ENCODE data around the gene ARHGEF1. TPM values are rescaled to one million over a fixed set of nuclear protein-coding genes. Genes with fewer than 3 reads are reported as not detected.

Gene ARHGEF1
- total and polyA plus RNA-seq, 3 donors from 2014 or later: 33.2 to 56.3 (median 51.2) TPM

DNA sequence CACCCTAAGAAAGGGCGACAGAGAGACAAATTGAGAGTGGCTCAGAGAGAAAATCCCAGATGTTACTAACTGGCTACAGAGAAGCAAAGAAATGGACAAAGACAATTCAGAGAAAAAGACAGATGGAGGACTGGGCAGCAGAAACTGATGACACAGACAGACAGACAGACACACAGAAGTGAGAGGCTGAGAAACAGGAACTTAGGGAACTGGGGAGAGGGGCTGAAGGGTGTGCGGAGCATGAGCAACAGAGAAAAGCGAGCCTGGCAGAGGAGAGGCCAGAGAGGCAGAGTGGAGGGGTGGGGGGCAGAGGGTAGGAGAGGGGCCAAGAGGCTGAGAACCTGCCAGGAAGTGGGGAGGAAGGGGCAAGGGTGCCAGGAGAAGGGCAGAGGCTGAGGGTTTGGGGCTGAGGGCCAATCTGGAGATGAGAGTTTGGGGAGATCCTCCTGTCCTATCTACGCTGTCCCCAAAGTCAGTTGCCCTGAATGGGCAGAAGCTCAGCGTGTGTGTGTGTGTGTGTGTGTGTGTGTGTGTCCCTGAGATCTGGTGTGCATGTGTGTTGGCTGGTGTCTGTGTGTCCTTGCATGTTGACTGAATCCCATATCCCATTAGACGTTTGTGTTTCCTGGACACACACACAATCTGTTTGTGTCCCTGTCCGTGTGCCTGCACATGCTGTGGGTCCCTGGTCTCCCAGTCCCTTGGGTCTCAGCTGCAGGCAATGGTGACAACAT is 50.9 kb downstream of the ARHGEF1 start:
- 74 to 79% methylated on average over 5 to 7 of the region's 7 CpGs for WGBS, 2 donors

DNA sequence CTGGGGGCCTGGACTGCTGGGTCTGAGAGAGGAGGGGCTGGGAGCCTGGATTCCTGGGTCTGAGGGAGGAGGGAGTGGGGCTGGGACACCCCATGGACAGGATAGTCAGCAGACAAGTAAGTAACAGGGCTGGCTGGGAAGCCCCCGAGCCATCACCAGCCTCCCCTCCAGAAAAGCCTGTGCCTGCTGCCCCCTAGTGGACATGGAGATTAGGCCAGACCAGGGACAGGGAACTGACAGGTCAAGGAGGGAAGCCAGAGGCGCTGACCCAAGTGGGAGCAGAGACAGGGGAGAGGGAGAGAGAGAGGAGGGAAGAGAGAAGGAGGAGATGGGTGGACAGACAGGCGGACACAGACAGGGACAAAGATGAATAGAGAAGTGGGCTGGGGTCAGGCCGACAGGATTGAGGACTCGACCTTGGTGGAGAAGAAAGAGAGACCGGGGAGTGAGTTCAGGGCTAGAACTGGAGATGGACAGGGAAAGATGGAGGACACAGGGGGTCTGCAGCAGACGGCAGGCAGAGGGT is 51.9 kb downstream of the ARHGEF1 start:
- DNase-seq: peak; percentile 73
- no peaks in the 10 kb centered on the region for H3K27me3 ChIP-seq
- H3K4me3 ChIP-seq: no peak overlapping the region
- no peak overlapping the region for H3K27ac ChIP-seq
- H3K4me1 ChIP-seq: no peaks in the 10 kb centered on the region
- H3K9me3 ChIP-seq: no peaks in the 10 kb centered on the region
- 38 to 49% methylated on average over 7 of the region's 7 CpGs for WGBS, 2 donors
- no peaks in the 10 kb centered on the region for H3K36me3 ChIP-seq (ENCODE audit: low read depth, missing control alignments)
- intact Hi-C loops (cut with DNase I; ENCODE audit: low total_unique reads): no loop called here
- TF ChIP-seq, protein P1, sequence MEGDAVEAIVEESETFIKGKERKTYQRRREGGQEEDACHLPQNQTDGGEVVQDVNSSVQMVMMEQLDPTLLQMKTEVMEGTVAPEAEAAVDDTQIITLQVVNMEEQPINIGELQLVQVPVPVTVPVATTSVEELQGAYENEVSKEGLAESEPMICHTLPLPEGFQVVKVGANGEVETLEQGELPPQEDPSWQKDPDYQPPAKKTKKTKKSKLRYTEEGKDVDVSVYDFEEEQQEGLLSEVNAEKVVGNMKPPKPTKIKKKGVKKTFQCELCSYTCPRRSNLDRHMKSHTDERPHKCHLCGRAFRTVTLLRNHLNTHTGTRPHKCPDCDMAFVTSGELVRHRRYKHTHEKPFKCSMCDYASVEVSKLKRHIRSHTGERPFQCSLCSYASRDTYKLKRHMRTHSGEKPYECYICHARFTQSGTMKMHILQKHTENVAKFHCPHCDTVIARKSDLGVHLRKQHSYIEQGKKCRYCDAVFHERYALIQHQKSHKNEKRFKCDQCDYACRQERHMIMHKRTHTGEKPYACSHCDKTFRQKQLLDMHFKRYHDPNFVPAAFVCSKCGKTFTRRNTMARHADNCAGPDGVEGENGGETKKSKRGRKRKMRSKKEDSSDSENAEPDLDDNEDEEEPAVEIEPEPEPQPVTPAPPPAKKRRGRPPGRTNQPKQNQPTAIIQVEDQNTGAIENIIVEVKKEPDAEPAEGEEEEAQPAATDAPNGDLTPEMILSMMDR (IDR thresholded peaks at IDR 0.05): peak; percentile 25 to 79 (median 73)
- TF ChIP-seq POLR2A (IDR thresholded peaks at IDR 0.05): no peak

More for the DNA sequence above, 50.9 kb downstream of the ARHGEF1 start:
- no peaks in the 10 kb centered on the region for H3K9me3 ChIP-seq
- no peak for DNase-seq
- no peaks in the 10 kb centered on the region for H3K36me3 ChIP-seq (ENCODE audit: low read depth, missing control alignments)
- no peak overlapping the region for H3K4me3 ChIP-seq
- intact Hi-C loops (cut with DNase I; ENCODE audit: low total_unique reads): no loop called here
- no peaks in the 10 kb centered on the region for H3K27me3 ChIP-seq
- no peak for TF ChIP-seq POLR2A (IDR thresholded peaks at IDR 0.05)
- TF ChIP-seq, protein P1 (IDR thresholded peaks at IDR 0.05): no peak
- H3K27ac ChIP-seq: no peak overlapping the region
- peaks cover 3% of the 10 kb centered on the region for H3K4me1 ChIP-seq

DNA sequence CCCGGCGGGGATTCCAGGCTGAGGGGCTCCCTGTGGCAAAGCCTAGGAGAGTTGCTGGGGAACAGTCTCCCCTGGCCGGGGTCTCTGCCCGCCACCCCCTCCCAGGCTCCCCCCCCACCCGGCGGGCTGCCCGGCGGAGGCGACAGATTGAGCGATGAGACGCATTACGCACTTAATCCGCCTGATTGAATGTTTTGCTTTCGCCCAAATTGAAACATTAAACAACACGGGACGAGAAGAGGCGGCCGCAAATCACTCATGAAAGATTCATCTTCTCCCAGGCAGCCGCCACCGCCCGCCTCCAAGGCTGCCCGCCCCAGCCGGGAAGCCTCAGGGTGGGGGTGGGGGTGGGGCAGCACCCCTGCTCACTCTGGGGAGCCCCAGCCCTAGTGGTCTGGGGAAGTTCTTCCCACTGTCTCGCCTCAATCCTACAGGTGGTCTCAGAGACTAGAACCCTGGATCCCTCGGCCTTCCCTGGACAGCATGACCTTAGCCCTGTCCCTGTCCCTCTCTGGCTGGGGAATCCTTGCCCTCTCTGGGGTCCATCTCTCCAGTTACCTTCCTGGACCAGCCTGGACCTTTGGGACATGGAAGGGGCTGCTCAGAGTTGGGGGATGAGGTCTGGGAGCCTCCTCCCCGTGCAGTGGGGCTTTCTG is 52.9 kb downstream of the ARHGEF1 start:
- WGBS, 2 donors: 45 to 53% methylated on average over 26 of the region's 26 CpGs
- intact Hi-C loops (cut with DNase I; ENCODE audit: low total_unique reads): no loop called here
- H3K9me3 ChIP-seq: no peaks in the 10 kb centered on the region
- H3K4me3 ChIP-seq: no peak overlapping the region
- DNase-seq: no peak
- H3K27me3 ChIP-seq: no peaks in the 10 kb centered on the region
- peaks cover under 1% of the 10 kb centered on the region for H3K4me1 ChIP-seq
- no peaks in the 10 kb centered on the region for H3K36me3 ChIP-seq (ENCODE audit: low read depth, missing control alignments)
- no peak overlapping the region for H3K27ac ChIP-seq
- TF ChIP-seq, protein P1 (IDR thresholded peaks at IDR 0.05): no peak
- TF ChIP-seq POLR2A (IDR thresholded peaks at IDR 0.05): no peak

DNA sequence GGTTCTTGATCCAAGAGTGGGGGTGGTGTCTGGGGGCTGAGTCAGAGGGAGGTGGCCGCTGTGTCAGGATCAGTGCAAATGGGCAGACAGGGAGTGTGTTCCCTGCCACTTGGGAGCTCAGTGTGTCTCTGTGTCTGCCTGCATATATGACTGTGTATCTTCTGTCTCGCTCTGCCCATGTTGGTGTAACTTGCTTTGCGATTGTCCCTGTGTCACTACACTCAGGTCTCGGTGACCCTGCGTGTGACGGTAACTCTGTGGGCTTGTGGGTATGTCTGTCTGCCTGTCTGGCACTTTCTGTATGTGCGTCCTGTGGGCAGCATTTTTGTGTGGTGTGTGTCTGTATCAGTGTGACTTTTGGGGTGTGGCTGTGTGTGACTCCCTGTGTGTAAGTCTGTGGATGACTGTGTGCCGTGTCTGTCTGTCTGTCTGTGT is 53.4 kb downstream of the ARHGEF1 start:
- H3K27me3 ChIP-seq: no peaks in the 10 kb centered on the region
- H3K4me1 ChIP-seq: peaks cover 3% of the 10 kb centered on the region
- no peaks in the 10 kb centered on the region for H3K9me3 ChIP-seq
- H3K27ac ChIP-seq: no peak overlapping the region
- H3K4me3 ChIP-seq: no peak overlapping the region
- no peaks in the 10 kb centered on the region for H3K36me3 ChIP-seq (ENCODE audit: low read depth, missing control alignments)
- intact Hi-C loops (cut with DNase I; ENCODE audit: low total_unique reads): no loop called here
- no peak for DNase-seq
- WGBS, 2 donors: 78 to 81% methylated on average over 8 of the region's 8 CpGs
- TF ChIP-seq, protein P1 (IDR thresholded peaks at IDR 0.05): no peak
- TF ChIP-seq POLR2A (IDR thresholded peaks at IDR 0.05): no peak

Data from testis (tissue), 3 donors.